Esophagus squamous epithelium (tissue), 5 donors: ENCODE measurements around the gene GPR75. TPM values are rescaled to one million over a fixed set of nuclear protein-coding genes. Genes with fewer than 3 reads are reported as not detected.
"Not testable (repeated sequence)": the region's sequence is repeated elsewhere in the genome, so short reads cannot be mapped to it uniquely, and the experiment has no call there.

Source experiments
- DNase-seq: peaks from one replicate; lab custom pipeline; 2025; lab: John Stamatoyannopoulos, UW
- H3K27ac ChIP-seq, 4 donors: fragments of 200-600 bp; sonication (generic); one replicate each; pipeline ENCODE4 v1.5.1; 2016 to 2019; ENCODE audit warnings: mild to moderate bottlenecking in 1 of 4
- H3K27me3 ChIP-seq, 4 donors: fragments of 200-600 bp; sonication (generic); 1 replicate in 3 of 4; 2 replicates in 1 of 4; pipeline versions ENCODE4 v1.5.1 to v1.6.0; 2017 to 2021; ENCODE audit warnings: antibody characterized with exemption in 1 of 4
- H3K36me3 ChIP-seq, 3 donors: fragments of 200-600 bp; sonication (generic); one replicate each; pipeline ENCODE4 v1.5.1; 2016 to 2019
- H3K4me1 ChIP-seq, 3 donors: fragments of 200-600 bp; sonication (generic); one replicate each; pipeline ENCODE4 v1.5.1; 2017 to 2019
- H3K4me3 ChIP-seq, 4 donors: fragments of 200-600 bp; sonication (generic); 1 replicate in 3 of 4; 2 replicates in 1 of 4; pipeline ENCODE4 v1.5.1; 2016 to 2019; ENCODE audit warnings: mild to moderate bottlenecking in 2 of 4, moderate library complexity in 1 of 4
- H3K9me3 ChIP-seq, 3 donors: fragments of 200-600 bp; sonication (generic); one replicate each; pipeline ENCODE4 v1.5.1; 2016 to 2019
- POLR2A ChIP-seq, 4 donors: fragments of 450-650 bp; IDR thresholded peaks; one replicate each; pipeline ENCODE4 v1.6.1; 2017; ENCODE audit warnings: antibody characterized with exemption in 4 of 4, mild to moderate bottlenecking in 4 of 4, moderate library complexity in 3 of 4
- WGBS, 2 donors: methylation state at CpG; one replicate each; pipeline ENCODE4 v1.1.5; 2018; 5-methylcytosine and 5-hydroxymethylcytosine counted together
- intact Hi-C: fragments of 100-400 bp; cut with DNase I; formaldehyde crosslinking; loops from one replicate; pipeline ENCODE4 v1.15.0; 2022
- total RNA-seq, 4 donors: library from RNA; depleted of rRNA; stranded (reverse); fragments of >200 nt; gene quantifications; one replicate each; pipeline ENCODE4 v1.1.0, GENCODE V29; 2016
- TF ChIP-seq, protein P1 (sequence below), 6 experiments: fragments of 450-650 bp in 4 of 6; fragments of 200-600 bp in 2 of 6; sonication (generic) in 2 of 6; IDR thresholded peaks; one replicate each; pipeline ENCODE4 v1.5.1; 2016 to 2019; ENCODE audit warnings: antibody characterized with exemption in 6 of 6, mild to moderate bottlenecking in 4 of 6, moderate library complexity in 4 of 6
- donor health status: DM: yes; HTN: yes; CAD: no.

The GPR75 gene
- total RNA-seq, 4 donors from 2014 or later: 1.1 to 3.8 (median 2.8) TPM

DNA sequence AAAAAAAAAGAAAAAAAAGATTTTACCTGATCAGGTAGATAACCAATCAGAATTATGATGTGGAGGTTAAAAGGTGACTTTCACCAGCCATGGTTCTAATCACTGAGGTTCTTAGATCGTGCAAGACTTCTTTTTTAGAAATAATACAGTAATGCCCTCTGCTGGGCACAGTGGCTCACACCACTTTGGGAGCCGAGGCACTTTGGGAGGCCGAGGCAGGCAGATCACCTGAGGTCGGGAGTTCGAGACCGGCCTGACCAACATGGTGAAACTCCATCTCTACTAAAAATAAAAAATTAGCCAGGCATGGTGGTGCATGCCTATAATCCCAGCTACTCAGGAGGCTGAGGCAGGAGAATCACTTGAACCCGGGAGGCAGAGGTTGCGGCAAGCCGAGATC lies 36.1 kb downstream of the GPR75 start:
- Histone ChIP-seq H3K4me1 (peaks cover 0 to 28% (median 11%) of the 10 kb centered on the region in 3 donors), H3K36me3 (peaks cover 0 to 18% (median 0%) of the 10 kb centered on the region in 3 donors)
- H3K9me3 ChIP-seq, intact Hi-C loops, H3K27ac ChIP-seq, H3K27me3 ChIP-seq, DNase-seq, H3K4me3 ChIP-seq: not testable (repeated sequence)
- WGBS, 2 donors: 87 to 93% methylated on average over 9 of the region's 9 CpGs
- TF ChIP-seq, protein P1, sequence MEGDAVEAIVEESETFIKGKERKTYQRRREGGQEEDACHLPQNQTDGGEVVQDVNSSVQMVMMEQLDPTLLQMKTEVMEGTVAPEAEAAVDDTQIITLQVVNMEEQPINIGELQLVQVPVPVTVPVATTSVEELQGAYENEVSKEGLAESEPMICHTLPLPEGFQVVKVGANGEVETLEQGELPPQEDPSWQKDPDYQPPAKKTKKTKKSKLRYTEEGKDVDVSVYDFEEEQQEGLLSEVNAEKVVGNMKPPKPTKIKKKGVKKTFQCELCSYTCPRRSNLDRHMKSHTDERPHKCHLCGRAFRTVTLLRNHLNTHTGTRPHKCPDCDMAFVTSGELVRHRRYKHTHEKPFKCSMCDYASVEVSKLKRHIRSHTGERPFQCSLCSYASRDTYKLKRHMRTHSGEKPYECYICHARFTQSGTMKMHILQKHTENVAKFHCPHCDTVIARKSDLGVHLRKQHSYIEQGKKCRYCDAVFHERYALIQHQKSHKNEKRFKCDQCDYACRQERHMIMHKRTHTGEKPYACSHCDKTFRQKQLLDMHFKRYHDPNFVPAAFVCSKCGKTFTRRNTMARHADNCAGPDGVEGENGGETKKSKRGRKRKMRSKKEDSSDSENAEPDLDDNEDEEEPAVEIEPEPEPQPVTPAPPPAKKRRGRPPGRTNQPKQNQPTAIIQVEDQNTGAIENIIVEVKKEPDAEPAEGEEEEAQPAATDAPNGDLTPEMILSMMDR (IDR thresholded peaks at IDR 0.05): peak in 1 of 6 experiments; percentile 26

DNA sequence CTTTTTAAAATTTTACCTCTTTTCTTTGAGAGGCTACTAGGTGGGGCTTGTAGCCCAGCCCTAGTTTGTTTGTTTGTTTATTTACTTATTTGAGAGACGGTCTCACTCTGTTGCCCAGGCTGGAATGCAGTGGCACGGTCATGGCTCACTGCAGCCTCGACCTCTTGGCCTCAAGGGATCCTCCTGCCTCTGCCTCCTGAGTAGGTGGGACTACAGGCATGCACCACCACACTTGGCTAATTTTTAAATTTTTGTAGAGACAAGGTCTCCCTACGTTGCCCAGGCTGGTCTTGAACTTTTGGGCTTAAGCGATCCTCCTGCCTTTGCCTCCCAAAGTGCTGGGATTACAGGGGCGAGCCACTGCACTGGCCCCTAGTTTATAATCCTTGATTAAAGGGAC lies 38.0 kb downstream of the GPR75 start:
- no peak for DNase-seq
- Histone ChIP-seq H3K27ac (no peak overlapping the region), H3K4me3 (no peak overlapping the region), H3K36me3 (peaks cover 0 to 36% (median 3%) of the 10 kb centered on the region in 3 donors), H3K9me3 (no peaks in the 10 kb centered on the region), H3K4me1 (peaks cover 0 to 14% (median under 1%) of the 10 kb centered on the region in 3 donors), H3K27me3 (no peaks in the 10 kb centered on the region)
- intact Hi-C loops: no loop called here
- WGBS, 2 donors: 81 to 91% methylated on average over 6 of the region's 6 CpGs
- TF ChIP-seq POLR2A (IDR thresholded peaks at IDR 0.05): no peak
- TF ChIP-seq, protein P1 (IDR thresholded peaks at IDR 0.05): no peak

DNA sequence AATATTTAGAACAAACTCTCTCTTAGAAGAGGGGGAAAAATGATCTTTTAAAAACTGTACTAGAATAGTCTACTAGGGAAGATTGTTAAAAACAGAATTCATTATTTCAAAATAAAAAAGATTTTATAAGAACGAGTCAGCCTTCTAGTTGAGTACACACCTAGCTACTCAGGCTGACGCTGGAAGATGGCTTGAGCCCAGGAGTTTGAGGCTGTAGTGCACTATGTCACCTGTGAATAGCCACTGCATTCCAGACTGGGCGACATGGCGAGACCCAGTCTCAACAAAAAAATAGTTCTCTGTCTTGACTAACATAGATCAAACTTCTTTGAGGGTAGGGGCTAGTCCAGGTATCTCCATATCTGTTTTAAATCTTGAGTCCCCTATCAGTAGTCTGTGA lies 39.1 kb downstream of the GPR75 start:
- H3K36me3 ChIP-seq: peaks cover 0 to 47% (median 3%) of the 10 kb centered on the region in 3 donors
- H3K4me1 ChIP-seq: peaks cover 0 to 3% (median 0%) of the 10 kb centered on the region in 3 donors
- WGBS, 2 donors: 74 to 86% methylated on average over 4 of the region's 4 CpGs
- DNase-seq: no peak
- intact Hi-C loops: no loop called here
- H3K27me3 ChIP-seq: no peaks in the 10 kb centered on the region
- H3K4me3 ChIP-seq: no peak overlapping the region
- TF ChIP-seq, protein P1 (IDR thresholded peaks at IDR 0.05): no peak
- no peak for TF ChIP-seq POLR2A (IDR thresholded peaks at IDR 0.05)
- H3K27ac ChIP-seq: no peak overlapping the region
- H3K9me3 ChIP-seq: no peaks in the 10 kb centered on the region

DNA sequence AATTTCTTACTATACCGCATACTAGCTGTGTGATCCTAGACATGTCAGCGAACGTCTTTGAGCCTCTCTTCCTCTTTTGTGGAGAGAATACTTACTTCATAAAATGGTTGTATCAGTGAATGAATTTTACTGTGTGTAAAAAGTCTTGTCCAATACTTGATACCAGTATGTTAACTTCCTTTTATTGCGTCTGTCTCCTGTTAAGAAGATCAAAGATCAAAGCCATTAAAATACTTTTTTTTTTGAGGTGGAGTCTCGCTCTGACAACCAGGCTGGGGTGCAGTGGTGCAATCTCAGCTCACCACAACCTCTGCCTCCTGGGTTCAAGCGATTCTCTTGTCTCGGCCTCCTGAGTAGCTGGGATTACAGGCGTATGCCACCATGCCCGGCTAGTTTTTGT lies 39.7 kb downstream of the GPR75 start:
- Histone ChIP-seq H3K27ac (no peak overlapping the region), H3K36me3 (peaks cover 0 to 54% (median 3%) of the 10 kb centered on the region in 3 donors), H3K9me3 (no peaks in the 10 kb centered on the region), H3K27me3 (no peaks in the 10 kb centered on the region), H3K4me3 (no peak overlapping the region), H3K4me1 (no peaks in the 10 kb centered on the region)
- intact Hi-C loops: no loop called here
- DNase-seq: no peak
- 92 to 93% methylated on average over 9 of the region's 9 CpGs for WGBS, 2 donors
- TF ChIP-seq, protein P1 (IDR thresholded peaks at IDR 0.05): no peak
- no peak for TF ChIP-seq POLR2A (IDR thresholded peaks at IDR 0.05)

DNA sequence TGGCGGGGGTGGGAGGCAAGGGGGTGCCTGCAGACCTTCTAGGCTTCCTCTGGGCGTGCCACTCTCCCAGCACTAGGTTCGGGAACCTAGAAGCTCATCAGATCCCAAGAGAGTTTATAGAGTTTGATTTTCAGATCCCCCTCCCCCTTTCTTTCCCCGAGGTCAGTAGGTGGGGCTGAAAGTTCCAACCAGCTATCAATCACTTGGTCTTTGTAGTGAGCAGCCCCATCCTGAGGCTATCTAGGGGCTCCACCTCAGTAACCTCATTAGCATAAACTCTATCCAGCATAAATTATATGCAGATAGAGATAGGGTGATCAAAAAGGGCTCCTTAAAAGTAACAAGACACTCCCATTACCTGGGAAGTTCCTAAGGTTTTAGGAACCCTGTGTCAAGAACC lies 40.1 kb downstream of the GPR75 start:
- no peaks in the 10 kb centered on the region for H3K27me3 ChIP-seq
- no peaks in the 10 kb centered on the region for H3K4me1 ChIP-seq
- TF ChIP-seq, protein P1 (IDR thresholded peaks at IDR 0.05): no peak
- no peak for TF ChIP-seq POLR2A (IDR thresholded peaks at IDR 0.05)
- intact Hi-C loops: no loop called here
- H3K4me3 ChIP-seq: no peak overlapping the region
- H3K9me3 ChIP-seq: no peaks in the 10 kb centered on the region
- H3K27ac ChIP-seq: no peak overlapping the region
- 74 to 78% methylated on average over 2 to 4 of the region's 4 CpGs for WGBS, 2 donors
- no peak for DNase-seq
- peaks cover 0 to 58% (median 3%) of the 10 kb centered on the region in 3 donors for H3K36me3 ChIP-seq
